ENCODE measurements around the gene ATF6B.

GRCh38 chr6:32146287-32146686 lies 18.2 kb upstream of the ATF6B start:
- TF ChIP-seq CTCF (IDR thresholded peaks at IDR 0.05; ENCODE audit: low read depth, low read length), result no peak
- no peak for TF ChIP-seq EZH2phosphoT487 (IDR thresholded peaks at IDR 0.05; ENCODE audit: low read depth)
